Tibial nerve (tissue), 4 donors: ENCODE results near the gene ZNF3.

Experiments
- CTCF ChIP-seq, 5 experiments: fragments of 200-600 bp in 3 of 5; fragments of 450-650 bp in 2 of 5; sonication (generic) in 3 of 5; IDR thresholded peaks; one replicate each; pipeline ENCODE4 v1.5.1; 2016 to 2019; ENCODE audit warnings: antibody characterized with exemption in 5 of 5, mild to moderate bottlenecking in 3 of 5, moderate library complexity in 2 of 5
- EP300 ChIP-seq, 2 donors: sonication (generic); formaldehyde crosslinking; IDR thresholded peaks; one replicate each; pipeline ENCODE4 v1.6.1; 2017; ENCODE audit warnings: antibody characterized with exemption in 2 of 2, mild to moderate bottlenecking in 1 of 2
- POLR2A ChIP-seq, 2 donors: fragments of 450-650 bp; IDR thresholded peaks; one replicate each; pipeline ENCODE4 v1.6.1; 2017; ENCODE audit warnings: antibody characterized with exemption in 2 of 2, mild to moderate bottlenecking in 2 of 2, moderate library complexity in 2 of 2

- TF ChIP-seq CTCF (IDR thresholded peaks at IDR 0.05), result peak in 2 of 5 experiments; percentile 41 to 62
- peak; percentile 76 to 96 for TF ChIP-seq EP300 (IDR thresholded peaks at IDR 0.05)
- peak in 1 of 2 donors; percentile 15 for TF ChIP-seq POLR2A (IDR thresholded peaks at IDR 0.05)
These were observed 19.0 kb upstream of the ZNF3 start for GRCh38 chr7:100100420-100101015.
